H1 (cell line): ENCODE measurements around the gene AGAP1.

Source experiments
- CHD2 ChIP-seq: IDR thresholded peaks from 2 replicates; pipeline ENCODE4 v1.6.1; 2012; ENCODE audit warnings: low read length, improper control_type of control experiment
- POLR2A ChIP-seq, 2 experiments: IDR thresholded peaks; 1 replicate in 1 of 2; 2 replicates in 1 of 2; pipeline ENCODE4 v1.6.1; 2011; ENCODE audit warnings: low read depth in 2 of 2, low read length in 2 of 2, mild to moderate bottlenecking in 2 of 2; ENCODE audit errors: control extremely low read depth in 1 of 2
- SUZ12 ChIP-seq: fragments of 200-600 bp; sonication (generic); IDR thresholded peaks from 2 replicates; pipeline ENCODE4 v1.6.1; 2012; ENCODE audit warnings: mild to moderate bottlenecking, inconsistent platforms, low read length, moderate library complexity, mixed read lengths
- TF ChIP-seq, protein P1 (sequence below): IDR thresholded peaks from 2 replicates; pipeline ENCODE4 v1.6.1; 2012; ENCODE audit warnings: low read length, inconsistent platforms
- TF ChIP-seq, protein P2 (sequence below): IDR thresholded peaks from 2 replicates; pipeline ENCODE4 v1.6.1; 2011; ENCODE audit warnings: low read depth, mild to moderate bottlenecking, low read length; ENCODE audit not compliant: insufficient read depth
- TF ChIP-seq, protein P3 (sequence below), 3 experiments: IDR thresholded peaks; 1 replicate in 2 of 3; 2 replicates in 1 of 3; pipeline versions ENCODE4 v1.5.1 to v1.6.1; 2011; ENCODE audit warnings: low read length in 3 of 3, mild to moderate bottlenecking in 3 of 3, inconsistent platforms in 2 of 3, low read depth in 1 of 3, moderate library complexity in 1 of 3; ENCODE audit not compliant: insufficient read depth in 1 of 3; ENCODE audit errors: control extremely low read depth in 1 of 3

DNA sequence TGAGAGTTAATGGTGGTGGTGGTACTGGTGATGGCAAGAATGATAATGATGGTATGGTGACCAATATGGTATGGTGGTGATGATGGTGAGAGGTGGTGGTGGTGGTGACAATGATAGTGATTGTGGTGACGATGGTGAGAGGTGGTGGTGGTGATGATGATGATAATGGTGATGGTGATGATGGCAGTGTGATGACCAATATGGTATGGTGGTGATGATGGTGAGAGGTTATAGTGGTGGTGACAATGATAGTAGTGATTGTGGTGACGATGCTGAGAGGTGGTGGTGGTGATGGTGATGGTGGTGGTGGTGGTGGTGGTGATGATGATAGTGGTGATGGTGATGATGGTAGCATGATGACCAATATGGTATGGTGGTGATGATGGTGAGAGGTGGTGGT, 505.2 kb downstream of the AGAP1 start:
- TF ChIP-seq, protein P1, sequence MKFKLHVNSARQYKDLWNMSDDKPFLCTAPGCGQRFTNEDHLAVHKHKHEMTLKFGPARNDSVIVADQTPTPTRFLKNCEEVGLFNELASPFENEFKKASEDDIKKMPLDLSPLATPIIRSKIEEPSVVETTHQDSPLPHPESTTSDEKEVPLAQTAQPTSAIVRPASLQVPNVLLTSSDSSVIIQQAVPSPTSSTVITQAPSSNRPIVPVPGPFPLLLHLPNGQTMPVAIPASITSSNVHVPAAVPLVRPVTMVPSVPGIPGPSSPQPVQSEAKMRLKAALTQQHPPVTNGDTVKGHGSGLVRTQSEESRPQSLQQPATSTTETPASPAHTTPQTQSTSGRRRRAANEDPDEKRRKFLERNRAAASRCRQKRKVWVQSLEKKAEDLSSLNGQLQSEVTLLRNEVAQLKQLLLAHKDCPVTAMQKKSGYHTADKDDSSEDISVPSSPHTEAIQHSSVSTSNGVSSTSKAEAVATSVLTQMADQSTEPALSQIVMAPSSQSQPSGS, result no peak
- TF ChIP-seq, protein P2, sequence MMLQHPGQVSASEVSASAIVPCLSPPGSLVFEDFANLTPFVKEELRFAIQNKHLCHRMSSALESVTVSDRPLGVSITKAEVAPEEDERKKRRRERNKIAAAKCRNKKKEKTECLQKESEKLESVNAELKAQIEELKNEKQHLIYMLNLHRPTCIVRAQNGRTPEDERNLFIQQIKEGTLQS, result no peak
- TF ChIP-seq POLR2A (IDR thresholded peaks at IDR 0.05; ENCODE audit: control extremely low read depth in 1 of 2, low read depth in 2 of 2, low read length in 2 of 2) (no peak), SUZ12 (no peak), CHD2 (no peak)
- TF ChIP-seq, protein P3, sequence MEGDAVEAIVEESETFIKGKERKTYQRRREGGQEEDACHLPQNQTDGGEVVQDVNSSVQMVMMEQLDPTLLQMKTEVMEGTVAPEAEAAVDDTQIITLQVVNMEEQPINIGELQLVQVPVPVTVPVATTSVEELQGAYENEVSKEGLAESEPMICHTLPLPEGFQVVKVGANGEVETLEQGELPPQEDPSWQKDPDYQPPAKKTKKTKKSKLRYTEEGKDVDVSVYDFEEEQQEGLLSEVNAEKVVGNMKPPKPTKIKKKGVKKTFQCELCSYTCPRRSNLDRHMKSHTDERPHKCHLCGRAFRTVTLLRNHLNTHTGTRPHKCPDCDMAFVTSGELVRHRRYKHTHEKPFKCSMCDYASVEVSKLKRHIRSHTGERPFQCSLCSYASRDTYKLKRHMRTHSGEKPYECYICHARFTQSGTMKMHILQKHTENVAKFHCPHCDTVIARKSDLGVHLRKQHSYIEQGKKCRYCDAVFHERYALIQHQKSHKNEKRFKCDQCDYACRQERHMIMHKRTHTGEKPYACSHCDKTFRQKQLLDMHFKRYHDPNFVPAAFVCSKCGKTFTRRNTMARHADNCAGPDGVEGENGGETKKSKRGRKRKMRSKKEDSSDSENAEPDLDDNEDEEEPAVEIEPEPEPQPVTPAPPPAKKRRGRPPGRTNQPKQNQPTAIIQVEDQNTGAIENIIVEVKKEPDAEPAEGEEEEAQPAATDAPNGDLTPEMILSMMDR (IDR thresholded peaks at IDR 0.05; ENCODE audit: control extremely low read depth in 1 of 3, insufficient read depth in 1 of 3, low read depth in 1 of 3, low read length in 3 of 3), result no peak
